Limb (tissue), 2 donors: Measurements from ENCODE around the gene CDH24.

Source experiments
- DNase-seq, 2 donors: peaks; one replicate each; pipeline ENCODE4 v3.0.0-alpha.2; 2016; ENCODE audit errors: extremely low spot score in 2 of 2

CDH24 gene

GRCh38 chr14:22997676-22998323 lies 59.5 kb downstream of the CDH24 start:
- DNase-seq: no peak
